AG10803 (cell line): Measurements from ENCODE around the gene ACSF2.
A peak's percentile ranks its signal among the peaks of the same experiment; 100 is the strongest.
"Not testable (repeated sequence)": the region's sequence is repeated elsewhere in the genome, so short reads cannot be mapped to it uniquely, and the experiment has no call there.

ENCODE experiments used
- DNase-seq: peaks from one replicate; pipeline ENCODE4 v3.0.0; 2010; ENCODE audit warnings: low read depth
- H3K4me3 ChIP-seq: 2 replicates; pipeline ENCODE4 v1.5.1; 2011; ENCODE audit warnings: mild to moderate bottlenecking, low read length, control low read depth
- TF ChIP-seq, protein P1 (sequence below): conservative IDR thresholded peaks from 2 replicates; pipeline ENCODE4 v1.5.1; 2011; ENCODE audit warnings: mild to moderate bottlenecking, low read length, control low read depth, inconsistent platforms

Gene ACSF2

DNA sequence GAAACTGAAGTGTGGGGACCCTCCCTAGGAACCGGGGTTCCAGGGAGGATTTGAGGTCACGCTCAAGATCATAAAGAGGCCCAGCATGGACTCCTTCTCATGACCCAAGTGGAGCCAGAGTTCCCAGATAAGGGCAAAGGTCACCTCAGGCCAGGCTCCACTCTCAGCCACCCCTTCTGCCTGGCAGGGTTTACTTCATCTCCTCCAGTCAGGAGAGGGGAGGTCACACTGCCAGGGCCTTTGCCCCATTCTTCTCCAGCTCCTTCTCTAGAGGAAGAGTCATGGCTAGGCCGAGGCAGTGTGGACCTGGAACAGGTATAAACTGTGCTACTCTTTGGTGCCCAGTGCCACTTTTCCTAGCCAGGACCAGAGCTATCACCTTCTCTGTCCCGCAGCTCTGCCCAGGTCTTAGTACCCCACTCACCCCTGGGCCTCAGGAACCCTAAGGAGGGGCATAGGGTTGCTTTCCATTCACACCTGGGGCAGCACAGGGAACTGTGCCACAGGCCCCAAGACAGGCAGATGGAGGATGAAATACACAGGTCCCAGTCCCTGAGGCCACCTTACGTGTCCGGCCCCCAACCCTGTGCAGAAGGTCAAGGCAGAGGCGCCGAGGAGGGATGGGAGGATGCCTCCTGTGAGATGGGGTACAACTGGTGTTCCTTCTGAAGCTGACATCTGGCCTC is 879 bp upstream of the ACSF2 start:
- DNase-seq: no peak
- TF ChIP-seq, protein P1, sequence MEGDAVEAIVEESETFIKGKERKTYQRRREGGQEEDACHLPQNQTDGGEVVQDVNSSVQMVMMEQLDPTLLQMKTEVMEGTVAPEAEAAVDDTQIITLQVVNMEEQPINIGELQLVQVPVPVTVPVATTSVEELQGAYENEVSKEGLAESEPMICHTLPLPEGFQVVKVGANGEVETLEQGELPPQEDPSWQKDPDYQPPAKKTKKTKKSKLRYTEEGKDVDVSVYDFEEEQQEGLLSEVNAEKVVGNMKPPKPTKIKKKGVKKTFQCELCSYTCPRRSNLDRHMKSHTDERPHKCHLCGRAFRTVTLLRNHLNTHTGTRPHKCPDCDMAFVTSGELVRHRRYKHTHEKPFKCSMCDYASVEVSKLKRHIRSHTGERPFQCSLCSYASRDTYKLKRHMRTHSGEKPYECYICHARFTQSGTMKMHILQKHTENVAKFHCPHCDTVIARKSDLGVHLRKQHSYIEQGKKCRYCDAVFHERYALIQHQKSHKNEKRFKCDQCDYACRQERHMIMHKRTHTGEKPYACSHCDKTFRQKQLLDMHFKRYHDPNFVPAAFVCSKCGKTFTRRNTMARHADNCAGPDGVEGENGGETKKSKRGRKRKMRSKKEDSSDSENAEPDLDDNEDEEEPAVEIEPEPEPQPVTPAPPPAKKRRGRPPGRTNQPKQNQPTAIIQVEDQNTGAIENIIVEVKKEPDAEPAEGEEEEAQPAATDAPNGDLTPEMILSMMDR: no peak
- H3K4me3 ChIP-seq: peak overlapping the region; percentile 57

DNA sequence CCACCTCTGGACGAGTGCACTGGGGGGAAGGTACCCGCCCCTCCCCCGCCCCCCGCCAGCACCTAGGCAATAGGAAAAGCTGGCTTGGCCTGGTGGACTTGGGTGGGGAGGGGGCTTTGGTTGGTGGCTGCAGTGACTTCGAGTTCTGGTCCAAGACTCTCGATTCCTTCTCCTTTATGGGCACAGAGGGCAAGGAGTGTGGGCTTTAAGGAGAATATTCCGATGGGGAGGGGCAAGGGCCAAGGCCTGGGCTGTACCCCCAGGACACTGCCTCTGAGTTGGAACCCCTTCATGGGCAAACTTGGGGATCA is 409 bp downstream of the ACSF2 start:
- TF ChIP-seq, protein P1: no peak
- DNase-seq: no peak
- peak overlapping the region; percentile 69 for H3K4me3 ChIP-seq

DNA sequence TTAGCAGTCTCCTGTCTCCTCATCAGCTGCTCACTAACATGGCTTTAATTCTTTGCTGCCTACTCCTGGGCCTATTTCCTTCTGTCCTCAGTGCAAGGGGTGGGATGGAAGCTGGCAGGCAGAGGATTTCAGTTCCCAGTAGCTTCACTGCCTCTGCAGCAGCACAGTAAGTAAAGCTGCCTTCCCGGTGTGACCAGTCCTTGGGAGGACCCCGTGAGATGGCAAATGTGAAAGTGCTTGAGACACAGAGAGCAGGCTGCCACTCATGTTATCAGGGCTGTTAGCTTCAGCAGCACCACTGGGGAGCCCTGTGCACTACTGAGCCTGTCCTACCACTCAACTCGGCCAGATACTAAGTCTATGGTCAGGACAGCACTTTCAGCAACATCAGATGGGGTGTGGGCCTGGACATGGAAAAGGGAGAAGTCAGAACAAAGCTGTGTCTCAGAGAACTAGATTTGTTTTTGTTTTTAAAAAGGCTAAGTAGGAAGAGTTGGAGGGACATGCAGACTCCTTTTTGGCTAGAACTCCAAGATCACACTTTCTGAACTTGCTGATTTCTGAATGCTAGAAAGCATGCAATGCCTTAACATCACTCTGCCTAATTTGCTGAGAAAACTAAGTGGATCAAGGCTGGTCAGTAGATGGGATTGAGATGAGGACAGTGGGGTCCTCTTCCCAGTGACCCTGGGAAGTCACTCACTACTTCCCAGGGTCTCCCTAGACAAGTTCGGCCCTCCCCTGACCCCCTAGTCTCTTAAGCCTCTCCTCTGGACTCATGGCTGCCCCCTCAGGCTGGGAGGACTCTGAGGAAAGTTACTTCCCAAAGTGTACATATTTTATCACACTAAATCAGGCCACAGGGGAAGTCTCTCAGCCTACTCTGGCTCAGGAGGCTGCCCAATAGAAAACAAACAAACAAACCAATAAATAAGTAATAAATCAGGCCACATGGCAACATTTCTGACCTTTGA is 1.1 kb downstream of the ACSF2 start:
- TF ChIP-seq, protein P1: peak; percentile 27
- H3K4me3 ChIP-seq: peak overlapping the region; percentile 69
- peak; percentile 30 for DNase-seq

DNA sequence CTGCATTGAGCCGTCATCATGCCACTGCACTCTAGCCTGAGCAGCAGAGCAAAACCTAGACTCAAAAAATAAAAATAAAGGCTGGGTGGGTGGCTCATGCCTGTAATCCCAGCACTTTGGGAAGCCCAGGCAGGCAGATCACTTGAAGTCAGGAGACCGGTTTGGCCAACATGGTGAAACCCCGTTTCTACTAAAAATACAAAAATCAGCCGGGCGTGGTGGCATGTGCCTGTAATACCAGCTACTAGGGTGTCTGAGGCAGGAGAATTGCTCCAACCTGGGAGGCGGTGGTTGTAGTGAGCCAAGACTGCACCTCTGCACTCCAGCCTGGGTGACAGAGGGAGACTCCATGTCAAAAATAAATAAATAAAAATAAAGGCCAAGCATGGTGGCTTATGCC is 2.1 kb downstream of the ACSF2 start:
- not testable (repeated sequence) for H3K4me3 ChIP-seq, DNase-seq

DNA sequence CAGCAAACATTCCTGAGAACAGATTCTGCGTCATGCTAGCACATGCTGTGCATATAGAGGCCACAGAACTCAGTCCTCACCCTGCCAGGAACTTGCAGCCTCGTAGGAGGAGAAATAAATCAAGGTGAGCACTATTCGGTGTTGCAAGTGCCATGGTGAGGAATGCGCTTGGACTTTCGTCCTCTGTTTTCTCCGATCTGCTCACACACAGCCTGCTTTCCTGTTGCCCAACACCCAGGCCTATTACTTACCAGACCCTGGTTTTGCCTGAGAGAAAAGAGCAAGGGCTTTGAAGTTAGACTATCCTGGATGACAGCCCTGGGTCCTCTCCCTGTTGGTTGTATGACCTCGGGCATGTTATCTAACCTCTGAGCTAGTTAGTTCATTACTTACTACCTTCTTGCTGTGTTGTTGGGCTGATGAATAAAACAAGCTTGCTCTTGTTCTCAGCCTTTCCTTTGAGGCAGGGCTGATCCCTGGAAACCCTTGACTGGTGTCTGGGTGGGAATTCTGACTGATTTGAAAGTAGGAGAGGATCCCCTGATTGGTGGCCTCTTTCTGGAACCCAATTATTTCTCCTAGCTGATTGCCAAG is 2.9 kb downstream of the ACSF2 start:
- H3K4me3 ChIP-seq: no peak overlapping the region
- TF ChIP-seq, protein P1: no peak
- no peak for DNase-seq

DNA sequence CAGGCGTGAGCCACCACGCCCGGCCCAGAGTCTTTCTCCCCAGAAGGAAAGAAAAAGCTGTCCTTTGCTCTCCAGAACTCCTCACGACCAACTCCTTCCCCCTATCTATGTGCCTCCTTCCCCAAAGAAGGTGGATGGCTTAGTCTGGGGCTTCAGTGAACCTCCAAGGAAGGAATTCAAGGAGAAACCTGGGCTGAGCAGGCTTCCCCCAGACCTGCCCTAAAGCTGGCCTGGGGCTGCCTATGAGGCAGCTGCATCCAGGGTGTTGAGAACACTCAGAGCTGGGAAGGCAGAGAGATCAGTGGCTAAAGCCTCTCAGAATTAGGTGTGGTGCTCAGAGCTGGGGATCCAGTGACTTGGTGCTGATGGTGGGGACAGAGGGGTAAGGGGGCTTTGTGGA is 3.8 kb downstream of the ACSF2 start:
- TF ChIP-seq, protein P1: no peak
- DNase-seq: no peak
- H3K4me3 ChIP-seq: no peak overlapping the region

DNA sequence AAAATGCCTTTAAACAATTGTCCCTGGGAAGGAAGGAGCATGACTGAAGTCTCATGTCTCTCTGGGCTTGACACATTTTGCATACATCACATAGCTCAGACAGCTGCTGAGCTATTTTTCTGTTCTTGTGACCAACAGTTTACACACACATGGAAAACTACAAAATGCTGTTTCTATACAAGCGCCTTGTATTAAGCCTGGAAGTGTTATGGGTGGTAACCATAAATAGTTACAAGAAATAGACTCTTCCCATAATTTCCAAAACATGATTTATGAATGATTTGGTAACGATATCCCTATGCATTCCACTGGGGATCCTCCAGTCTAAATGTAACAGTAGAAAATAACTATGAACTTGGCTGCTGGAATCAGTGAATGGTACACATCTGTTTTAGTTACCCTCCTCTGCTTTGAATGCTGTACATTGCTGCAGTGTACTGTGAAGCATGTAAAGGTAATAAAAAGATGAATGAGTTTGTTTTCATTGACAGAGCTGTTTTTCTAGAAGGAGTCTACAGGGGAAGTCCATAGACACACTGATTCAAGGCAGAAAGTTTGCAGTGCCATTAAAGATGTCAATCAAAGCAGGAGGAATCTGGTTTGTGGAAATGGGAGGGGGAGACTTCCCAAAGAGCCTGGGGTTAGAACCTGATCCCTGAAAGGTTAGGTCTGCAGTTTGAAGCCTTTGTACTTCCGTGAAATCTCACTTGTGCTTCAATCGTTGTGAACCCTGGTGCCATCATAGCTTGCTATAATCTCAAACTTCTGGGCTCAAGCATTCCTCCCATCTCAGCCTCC is 5.0 kb downstream of the ACSF2 start:
- no peak for DNase-seq
- no peak overlapping the region for H3K4me3 ChIP-seq
- TF ChIP-seq, protein P1: no peak
